HG03025 (cell line): ENCODE data around the gene IBA57.
"Not testable (repeated sequence)": the region's sequence is repeated elsewhere in the genome, so short reads cannot be mapped to it uniquely, and the experiment has no call there.

Source experiments
- ATAC-seq: cut with Tn5 transposase; IDR thresholded peaks from one replicate; pipeline ENCODE4 v1.9.1; 2021; ENCODE audit warnings: mild to moderate bottlenecking, moderate library complexity; ENCODE audit not compliant: unreplicated experiment, low FRiP score

Gene IBA57

GRCh38 chr1:228184152-228184551, 18.5 kb downstream of the IBA57 start:
- no peak for ATAC-seq

GRCh38 chr1:228185641-228185965, 20.0 kb downstream of the IBA57 start:
- ATAC-seq: no peak

- not testable (repeated sequence) for ATAC-seq
These were observed 22.6 kb downstream of the IBA57 start for GRCh38 chr1:228188249-228188648.

- ATAC-seq: no peak
These were observed 24.6 kb downstream of the IBA57 start for GRCh38 chr1:228190182-228190581.

- ATAC-seq: no peak
These were observed 25.2 kb downstream of the IBA57 start for GRCh38 chr1:228190778-228191177.

- ATAC-seq: no peak
These were observed 28.8 kb downstream of the IBA57 start for GRCh38 chr1:228194436-228194835.

- no peak for ATAC-seq
These were observed 29.6 kb downstream of the IBA57 start for GRCh38 chr1:228194921-228195812.

- no peak for ATAC-seq
These were observed 32.0 kb downstream of the IBA57 start for GRCh38 chr1:228197555-228198147.

GRCh38 chr1:228198977-228199590, 33.5 kb downstream of the IBA57 start:
- ATAC-seq: no peak

- no peak for ATAC-seq
These were observed 39.4 kb downstream of the IBA57 start for GRCh38 chr1:228204958-228205357.

- no peak for ATAC-seq
These were observed 40.2 kb downstream of the IBA57 start for GRCh38 chr1:228205526-228206436.

GRCh38 chr1:228206582-228207351, 41.2 kb downstream of the IBA57 start:
- no peak for ATAC-seq

GRCh38 chr1:228207381-228207810, 41.8 kb downstream of the IBA57 start:
- no peak for ATAC-seq

GRCh38 chr1:228207851-228208821, 42.5 kb downstream of the IBA57 start, which contains the start of gene OBSCN:
TSS of gene OBSCN (plus strand) at chr1:228208044. CDS start at chr1:228211784, 3,740 bp downstream.
- ATAC-seq: no peak

- ATAC-seq: no peak
These were observed 43.4 kb downstream of the IBA57 start for GRCh38 chr1:228208831-228209551.

GRCh38 chr1:228209657-228210056, 44.1 kb downstream of the IBA57 start:
- no peak for ATAC-seq

- ATAC-seq: no peak
These were observed 44.6 kb downstream of the IBA57 start for GRCh38 chr1:228210076-228210651.
